Coronary artery (tissue), 2 donors: ENCODE data around the gene LEKR1.

ENCODE experiments used
- DNase-seq: peaks from one replicate; pipeline ENCODE4 v3.0.0-alpha.2; 2017; ENCODE audit warnings: low spot score
- H3K27ac ChIP-seq, 2 donors: fragments of 200-600 bp; sonication (generic); one replicate each; pipeline ENCODE4 v1.5.1; 2016 to 2019
- H3K4me3 ChIP-seq: fragments of 200-600 bp; sonication (generic); 2 replicates; pipeline ENCODE4 v1.5.1; 2016; ENCODE audit warnings: mild to moderate bottlenecking, moderate library complexity
- TF ChIP-seq, protein P1 (sequence below): fragments of 200-600 bp; sonication (generic); IDR thresholded peaks from one replicate; pipeline ENCODE4 v1.5.1; 2019; ENCODE audit warnings: antibody characterized with exemption

LEKR1 gene

DNA sequence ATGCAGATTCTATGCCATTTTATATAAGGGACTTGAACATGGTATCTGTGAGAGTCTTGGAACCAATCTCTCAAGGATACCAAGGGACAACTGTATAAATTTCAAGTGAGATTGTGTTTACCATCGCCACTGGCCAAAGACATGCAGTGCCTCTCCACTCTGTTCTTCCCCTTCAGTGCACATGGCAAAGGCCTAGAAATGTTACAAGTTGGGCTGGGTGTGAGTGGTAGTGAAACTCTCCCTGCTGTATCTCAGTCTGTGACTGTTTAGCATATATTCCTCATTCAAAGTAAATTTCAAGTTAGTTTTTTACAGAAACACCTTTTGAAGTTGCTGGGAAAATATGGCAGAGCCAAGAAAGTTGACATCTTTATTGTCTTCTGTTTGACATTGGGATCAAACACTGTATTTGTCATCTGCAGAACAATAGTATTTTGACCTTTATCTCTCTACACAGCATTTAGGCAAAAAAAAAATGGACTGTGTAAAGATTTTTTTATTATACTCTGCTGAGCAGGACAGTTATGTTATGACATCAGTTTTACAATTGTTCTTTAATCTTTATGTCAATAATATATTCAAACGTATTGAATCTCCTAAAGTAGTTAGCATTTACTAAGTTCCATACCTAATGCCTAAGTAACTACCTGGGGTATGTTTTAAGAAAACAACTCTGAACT, 232.4 kb downstream of the LEKR1 start:
- DNase-seq = no peak
- no peak overlapping the region for H3K27ac ChIP-seq
- H3K4me3 ChIP-seq = no peak overlapping the region
- TF ChIP-seq, protein P1, sequence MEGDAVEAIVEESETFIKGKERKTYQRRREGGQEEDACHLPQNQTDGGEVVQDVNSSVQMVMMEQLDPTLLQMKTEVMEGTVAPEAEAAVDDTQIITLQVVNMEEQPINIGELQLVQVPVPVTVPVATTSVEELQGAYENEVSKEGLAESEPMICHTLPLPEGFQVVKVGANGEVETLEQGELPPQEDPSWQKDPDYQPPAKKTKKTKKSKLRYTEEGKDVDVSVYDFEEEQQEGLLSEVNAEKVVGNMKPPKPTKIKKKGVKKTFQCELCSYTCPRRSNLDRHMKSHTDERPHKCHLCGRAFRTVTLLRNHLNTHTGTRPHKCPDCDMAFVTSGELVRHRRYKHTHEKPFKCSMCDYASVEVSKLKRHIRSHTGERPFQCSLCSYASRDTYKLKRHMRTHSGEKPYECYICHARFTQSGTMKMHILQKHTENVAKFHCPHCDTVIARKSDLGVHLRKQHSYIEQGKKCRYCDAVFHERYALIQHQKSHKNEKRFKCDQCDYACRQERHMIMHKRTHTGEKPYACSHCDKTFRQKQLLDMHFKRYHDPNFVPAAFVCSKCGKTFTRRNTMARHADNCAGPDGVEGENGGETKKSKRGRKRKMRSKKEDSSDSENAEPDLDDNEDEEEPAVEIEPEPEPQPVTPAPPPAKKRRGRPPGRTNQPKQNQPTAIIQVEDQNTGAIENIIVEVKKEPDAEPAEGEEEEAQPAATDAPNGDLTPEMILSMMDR = no peak

DNA sequence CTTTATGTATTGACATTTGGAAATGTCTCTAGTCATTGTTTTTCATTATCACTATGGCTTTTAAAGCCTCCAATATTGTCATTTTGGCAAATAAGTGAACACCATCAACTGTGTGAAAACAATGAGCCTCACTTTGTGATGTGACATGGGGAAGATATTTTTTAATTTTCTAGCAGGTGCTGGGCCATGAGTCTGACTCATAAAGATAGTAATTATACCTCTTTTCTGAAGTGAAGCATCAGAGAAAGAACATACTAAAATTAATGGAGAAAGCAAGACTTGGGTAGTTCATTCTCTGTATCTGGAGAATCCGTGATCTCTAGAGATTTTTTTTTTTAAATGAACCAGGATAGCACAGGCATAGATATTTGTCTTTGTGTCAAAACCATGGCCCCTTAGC, 233.0 kb downstream of the LEKR1 start:
- no peak for DNase-seq
- H3K4me3 ChIP-seq = no peak overlapping the region
- no peak overlapping the region for H3K27ac ChIP-seq
- TF ChIP-seq, protein P1 = no peak

DNA sequence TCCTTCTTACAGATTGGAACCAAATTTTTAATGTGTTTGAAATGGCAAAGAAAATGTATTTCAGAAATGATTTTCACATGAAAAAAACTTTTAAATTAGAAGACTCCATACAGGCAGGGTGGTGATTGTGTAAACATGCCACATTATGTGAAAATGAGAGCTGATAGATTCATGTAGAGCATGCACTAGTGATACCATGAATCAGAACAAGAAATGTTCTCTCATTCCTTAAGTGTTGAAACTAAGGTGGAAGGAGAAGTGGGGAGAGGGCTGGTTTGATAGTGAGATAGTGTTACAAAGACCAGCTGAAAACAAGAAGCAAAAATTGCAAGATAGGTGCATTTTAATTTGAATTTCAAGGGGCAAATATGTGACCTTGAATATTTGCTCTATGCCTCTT, 233.5 kb downstream of the LEKR1 start:
- no peak for DNase-seq
- H3K4me3 ChIP-seq = no peak overlapping the region
- H3K27ac ChIP-seq = no peak overlapping the region
- TF ChIP-seq, protein P1 = no peak

DNA sequence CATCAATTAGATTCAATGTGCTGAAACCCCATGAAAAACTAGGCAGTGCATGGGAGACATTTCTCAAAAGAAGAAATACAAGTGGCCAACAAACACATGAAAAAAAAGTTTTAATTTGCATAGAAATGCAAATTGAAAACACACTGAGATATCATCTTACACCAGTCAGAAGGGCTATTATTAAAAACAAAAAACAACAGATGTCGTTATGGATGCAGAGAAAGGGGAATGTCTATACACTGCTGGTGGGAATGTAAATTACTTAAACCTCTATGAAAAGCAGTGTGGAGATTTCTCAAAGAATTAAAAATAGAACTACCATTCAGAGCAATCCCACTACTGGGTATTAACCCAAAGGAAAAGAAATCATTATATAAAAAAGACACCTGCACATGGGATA, 235.1 kb downstream of the LEKR1 start:
- no peak overlapping the region for H3K27ac ChIP-seq
- no peak for DNase-seq
- TF ChIP-seq, protein P1 = no peak
- no peak overlapping the region for H3K4me3 ChIP-seq

DNA sequence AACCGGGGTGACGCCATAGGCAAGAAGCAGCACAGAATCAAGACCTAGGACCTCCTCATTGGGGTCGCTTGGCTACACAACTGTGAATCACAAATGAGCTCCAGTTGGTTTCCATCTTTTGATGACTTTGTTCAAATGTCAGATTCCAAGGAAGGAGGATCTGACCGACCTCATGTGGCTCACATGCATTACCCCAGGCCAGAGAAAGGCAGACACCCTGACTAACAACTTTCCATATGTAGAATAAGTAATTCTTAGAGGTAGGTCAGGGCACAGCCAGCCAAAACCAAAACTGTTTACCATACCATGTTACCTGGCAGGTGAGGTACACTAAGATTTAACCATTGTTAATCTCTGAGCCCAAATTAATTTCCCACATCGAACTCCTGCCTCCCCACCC, 237.3 kb downstream of the LEKR1 start:
- TF ChIP-seq, protein P1 = no peak
- H3K4me3 ChIP-seq = no peak overlapping the region
- no peak overlapping the region for H3K27ac ChIP-seq
- no peak for DNase-seq

DNA sequence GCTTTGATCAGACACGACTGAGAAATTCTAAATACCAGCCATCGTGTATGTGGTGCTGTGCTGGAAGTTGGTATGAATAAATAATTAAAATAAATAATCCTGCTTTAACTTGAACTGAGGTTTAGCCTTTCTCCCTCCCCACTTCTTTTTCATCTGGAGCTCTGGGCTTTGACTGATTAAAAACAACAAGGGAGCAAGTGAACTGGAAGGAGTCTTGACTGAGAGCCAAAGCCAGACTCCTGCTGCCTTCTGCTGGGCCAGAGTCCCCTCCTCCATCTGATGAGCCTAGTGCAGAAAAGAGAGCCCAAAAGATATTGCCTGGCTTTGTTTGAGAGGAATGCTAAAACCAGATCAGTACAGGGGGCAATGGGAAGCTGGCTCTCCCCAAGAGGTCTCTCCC, 237.8 kb downstream of the LEKR1 start:
- no peak for DNase-seq
- TF ChIP-seq, protein P1 = no peak
- Histone ChIP-seq H3K4me3 (no peak overlapping the region), H3K27ac (no peak overlapping the region)

DNA sequence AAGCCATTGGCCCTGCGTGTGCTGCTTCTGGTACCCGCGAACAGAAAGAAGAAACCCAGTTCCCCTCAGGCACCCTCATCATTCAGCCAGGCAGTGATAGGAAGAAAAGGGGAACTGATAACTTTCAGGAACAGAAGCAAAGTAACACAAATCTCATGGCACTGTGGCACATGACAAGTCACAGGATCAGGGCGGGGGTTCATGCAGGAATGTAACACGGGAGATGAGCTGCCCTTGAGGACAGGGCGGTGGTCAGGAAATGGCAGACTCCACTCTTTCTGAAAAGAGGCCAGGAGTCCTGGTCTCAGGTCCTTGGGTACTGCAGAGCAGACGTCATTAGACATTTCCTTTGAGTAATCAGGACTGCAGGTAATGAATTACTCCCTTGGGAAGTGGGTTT, 238.2 kb downstream of the LEKR1 start:
- H3K27ac ChIP-seq = no peak overlapping the region

More for the DNA sequence above, 238.2 kb downstream of the LEKR1 start:
- TF ChIP-seq, protein P1 = no peak
- no peak for DNase-seq
- no peak overlapping the region for H3K4me3 ChIP-seq
